HL-60 (cell line): Measurements from ENCODE around the gene TTC4.

ENCODE experiments used
- CTCF ChIP-seq: IDR thresholded peaks from one replicate; pipeline ENCODE4 v1.5.1; 2011; ENCODE audit warnings: low read length, control low read depth, inconsistent platforms; ENCODE audit not compliant: insufficient read depth
- POLR2AphosphoS5 ChIP-seq: IDR thresholded peaks from 2 replicates; pipeline ENCODE4 v1.6.1; 2012; ENCODE audit warnings: low read depth
- SPI1 ChIP-seq: IDR thresholded peaks from 2 replicates; pipeline ENCODE4 v1.6.1; 2012; ENCODE audit warnings: low read depth, mild to moderate bottlenecking, borderline replicate concordance

- TF ChIP-seq CTCF (no peak), SPI1 (no peak), POLR2AphosphoS5 (no peak)
Observed at GRCh38 chr1:54697896-54698295, 17.8 kb upstream of the TTC4 start.
